Prostate gland (tissue), 2 donors: Measurements from ENCODE around the gene INSR.

Experiments used
- CTCF ChIP-seq, 4 experiments: fragments of 200-600 bp in 2 of 4; fragments of 450-650 bp in 2 of 4; sonication (generic) in 2 of 4; IDR thresholded peaks; 1 replicate in 3 of 4; 2 replicates in 1 of 4; pipeline ENCODE4 v1.5.1; 2016 to 2019; ENCODE audit warnings: antibody characterized with exemption in 4 of 4, mild to moderate bottlenecking in 2 of 4, moderate library complexity in 2 of 4
- POLR2AphosphoS5 ChIP-seq: sonication (generic); formaldehyde crosslinking; IDR thresholded peaks from one replicate; pipeline ENCODE4 v1.6.1; 2017; ENCODE audit warnings: antibody characterized with exemption

DNA sequence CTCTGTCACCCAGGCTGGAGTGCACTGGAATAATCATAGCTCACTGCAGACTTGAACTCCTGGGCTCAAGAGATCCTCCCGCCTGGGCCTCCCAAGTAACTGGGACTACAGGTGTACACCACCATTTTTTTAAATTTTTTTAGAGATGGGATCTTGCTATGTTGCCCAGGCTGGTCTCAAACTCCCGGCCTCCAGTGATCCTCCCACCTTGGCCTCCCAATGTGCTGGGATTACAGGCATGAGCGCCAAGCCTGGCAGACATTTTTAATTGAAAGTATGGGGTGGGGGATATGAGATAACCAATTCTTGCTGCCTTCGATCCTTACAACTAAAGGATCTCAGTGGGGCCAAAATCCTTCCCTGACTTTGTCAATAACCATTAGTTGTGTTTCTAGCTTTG is 132.9 kb downstream of the INSR start:
- TF ChIP-seq CTCF (IDR thresholded peaks at IDR 0.05) (no peak), POLR2AphosphoS5 (no peak)
